Effector memory CD8-positive, alpha-beta T cell (primary cell): Measurements from ENCODE around the gene INF2.

Source experiments
- ATAC-seq: fragments of 150-1000 bp; cut with Tn5 transposase; replicated peaks from 2 replicates; pipeline ENCODE4 v1.10.0; 2021; ENCODE audit warnings: mild to moderate bottlenecking, moderate library complexity
- DNase-seq, 3 experiments: peaks; one replicate each; pipeline ENCODE4 v3.0.0; 2021
- H3K27ac Mint-ChIP-seq, 2 donors: one replicate each; pipeline ENCODE4 v1.8.0; 2022; ENCODE audit warnings: mild to moderate bottlenecking in 2 of 2, mixed read lengths in 2 of 2, moderate library complexity in 2 of 2
- H3K27me3 Mint-ChIP-seq, 2 donors: one replicate each; pipeline ENCODE4 v1.8.0; 2022; ENCODE audit warnings: mixed read lengths in 2 of 2
- H3K36me3 Mint-ChIP-seq: one replicate; pipeline ENCODE4 v1.8.0; 2022; ENCODE audit warnings: mild to moderate bottlenecking, moderate library complexity, mixed read lengths; ENCODE audit not compliant: insufficient read depth
- H3K4me1 Mint-ChIP-seq, 2 donors: one replicate each; pipeline ENCODE4 v1.8.0; 2022; ENCODE audit warnings: low read depth in 2 of 2, mixed read lengths in 2 of 2
- H3K4me3 Mint-ChIP-seq, 2 donors: one replicate each; pipeline ENCODE4 v1.8.0; 2022; ENCODE audit warnings: mild to moderate bottlenecking in 2 of 2, mixed read lengths in 2 of 2, moderate library complexity in 2 of 2
- H3K9me3 Mint-ChIP-seq, 2 donors: one replicate each; pipeline ENCODE4 v1.8.0; 2022; ENCODE audit warnings: mixed read lengths in 2 of 2
- total RNA-seq, 9 experiments: gene quantifications; one replicate each; lab custom pipeline; 2026; lab: John Stamatoyannopoulos, UW

Gene INF2
- total RNA-seq, result 15.5 to 76.2 (median 29.4) reads per million in 9 experiments

DNA sequence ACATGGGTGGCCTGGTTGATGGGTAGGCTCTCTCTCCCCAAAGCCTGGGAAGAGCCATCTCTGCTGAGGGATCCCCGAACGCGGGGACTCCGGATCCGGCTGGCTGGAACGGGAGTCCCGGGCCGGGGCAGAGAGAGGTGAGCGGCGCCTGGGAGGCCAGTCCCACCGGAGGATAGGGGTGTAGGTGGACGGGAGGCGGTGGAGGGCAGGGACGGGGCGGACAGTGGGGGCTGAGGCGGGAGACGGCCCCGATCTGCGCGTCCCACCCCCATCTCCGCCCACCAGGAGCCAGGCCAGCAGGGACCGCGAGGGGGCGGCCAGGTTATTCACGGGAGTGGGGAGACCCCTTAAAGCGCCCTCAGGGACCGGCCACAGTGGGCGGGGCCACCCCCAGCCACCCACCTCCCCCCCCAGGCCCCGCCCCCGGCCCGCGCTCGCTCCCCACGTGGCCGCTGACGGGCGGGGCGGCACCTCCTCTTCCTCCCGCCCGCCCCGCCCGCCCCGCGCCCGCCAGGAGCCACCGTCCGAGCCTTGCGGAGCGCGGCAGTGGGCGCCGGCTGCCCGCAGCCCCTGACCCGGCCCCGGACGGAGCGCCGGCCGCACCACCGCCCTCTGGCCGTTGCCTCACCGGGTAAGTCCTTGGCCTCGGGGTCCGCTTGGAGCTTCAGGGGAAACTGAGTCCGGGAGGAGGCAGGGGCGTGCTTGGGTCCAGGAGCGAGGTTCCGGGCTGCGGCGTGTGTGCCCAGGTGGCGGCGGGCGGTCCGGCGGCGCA, at the start of gene INF2:
Gene INF2, plus strand, starts transcription at position 510 of the 772 bp plus-strand sequence. CDS start 11,748 bp downstream, outside the sequence.
- H3K27ac Mint-ChIP-seq, result peak within 1 kb of the TSS in 1 of 2 donors; percentile 41
- no peaks in the 10 kb centered on the region for H3K27me3 Mint-ChIP-seq
- H3K9me3 Mint-ChIP-seq, result no peaks in the 10 kb centered on the region
- peak within 1 kb of the TSS; percentile 68 to 75 for H3K4me3 Mint-ChIP-seq
- H3K36me3 Mint-ChIP-seq, result peaks cover 3% of the 10 kb centered on the region
- DNase-seq (no peak), ATAC-seq (peak; percentile 68)
- H3K4me1 Mint-ChIP-seq, result peaks cover 13 to 19% of the 10 kb centered on the region in 2 donors

- Mint-ChIP-seq H3K9me3 (no peaks in the 10 kb centered on the region), H3K27ac (no peak overlapping the region), H3K36me3 (no peaks in the 10 kb centered on the region), H3K27me3 (peaks cover 38 to 74% of the 10 kb centered on the region in 2 donors), H3K4me3 (no peak overlapping the region), H3K4me1 (no peaks in the 10 kb centered on the region)
- peak; percentile 54 for ATAC-seq
- peak in 2 of 3 experiments; percentile 21 to 22 for DNase-seq
These were observed 49.4 kb upstream of the INF2 start for GRCh38 chr14:104639885-104640548.

DNA sequence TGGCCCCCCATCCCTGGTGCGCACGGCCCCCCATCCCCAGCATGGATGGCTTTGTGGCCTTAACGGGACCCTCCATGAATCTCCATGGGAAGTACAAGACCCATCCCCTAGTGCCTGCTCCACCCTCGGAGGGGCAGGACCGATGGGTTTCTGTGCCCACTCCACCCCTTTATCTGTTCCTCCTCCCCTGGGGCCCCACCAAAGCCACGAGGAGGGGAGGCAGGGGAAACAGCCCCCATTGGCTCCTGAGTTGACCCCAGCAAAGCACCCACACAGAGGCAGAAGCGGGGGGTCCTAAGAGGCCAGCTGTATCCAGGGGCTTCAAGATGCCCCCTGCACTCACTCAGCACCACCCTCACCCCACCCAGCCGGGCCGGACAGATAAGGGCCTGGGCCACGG, 48.7 kb upstream of the INF2 start:
- peaks cover 41 to 72% of the 10 kb centered on the region in 2 donors for H3K27me3 Mint-ChIP-seq
- no peaks in the 10 kb centered on the region for H3K4me1 Mint-ChIP-seq
- H3K9me3 Mint-ChIP-seq, result peaks cover 0 to 1% of the 10 kb centered on the region in 2 donors
- no peak overlapping the region for H3K4me3 Mint-ChIP-seq
- H3K27ac Mint-ChIP-seq, result no peak overlapping the region
- DNase-seq (no peak), ATAC-seq (no peak)
- no peaks in the 10 kb centered on the region for H3K36me3 Mint-ChIP-seq

DNA sequence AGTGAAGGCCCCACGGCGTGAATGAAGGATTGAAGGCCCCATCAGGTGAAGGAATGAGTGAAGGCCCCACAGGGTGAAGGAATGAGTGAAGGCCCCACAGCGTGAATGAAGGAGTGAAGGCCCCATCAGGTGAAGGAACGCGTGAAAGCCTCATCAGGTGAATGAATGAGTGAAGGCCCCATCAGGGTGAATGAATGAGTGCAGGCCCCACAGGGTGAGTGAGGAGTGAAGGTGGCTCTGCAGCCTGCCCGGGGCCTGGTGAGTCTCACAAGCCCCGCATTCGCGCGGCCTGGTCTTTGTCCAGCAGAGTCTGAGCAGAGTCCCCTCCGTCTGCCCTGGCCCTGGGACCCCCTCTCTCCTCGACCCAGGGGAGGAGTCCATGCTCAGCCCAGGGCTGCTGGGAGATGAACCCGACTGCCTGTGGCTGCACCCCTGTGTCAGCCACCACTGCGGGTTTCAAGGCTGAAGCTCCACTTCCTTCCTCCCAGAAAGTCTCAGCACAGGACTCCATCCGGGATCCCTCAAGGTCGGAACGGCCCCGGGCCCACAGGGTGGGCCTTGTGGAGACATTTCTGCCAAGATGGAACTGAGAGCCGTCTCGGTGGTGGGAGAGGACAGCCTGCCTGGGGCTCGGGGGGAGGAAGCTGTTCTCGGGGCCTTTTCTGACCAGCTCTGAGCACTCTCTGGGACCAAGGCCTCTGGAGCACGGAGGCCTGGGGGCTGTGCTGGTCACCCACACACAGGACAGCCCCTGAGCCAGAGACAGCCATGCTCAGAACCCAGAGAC, 47.5 kb upstream of the INF2 start:
- Mint-ChIP-seq H3K27ac (no peak overlapping the region), H3K9me3 (peaks cover 0 to 1% of the 10 kb centered on the region in 2 donors), H3K4me1 (no peaks in the 10 kb centered on the region), H3K27me3 (peaks cover 34 to 75% of the 10 kb centered on the region in 2 donors), H3K36me3 (no peaks in the 10 kb centered on the region), H3K4me3 (no peak overlapping the region)
- DNase-seq (no peak), ATAC-seq (no peak)

DNA sequence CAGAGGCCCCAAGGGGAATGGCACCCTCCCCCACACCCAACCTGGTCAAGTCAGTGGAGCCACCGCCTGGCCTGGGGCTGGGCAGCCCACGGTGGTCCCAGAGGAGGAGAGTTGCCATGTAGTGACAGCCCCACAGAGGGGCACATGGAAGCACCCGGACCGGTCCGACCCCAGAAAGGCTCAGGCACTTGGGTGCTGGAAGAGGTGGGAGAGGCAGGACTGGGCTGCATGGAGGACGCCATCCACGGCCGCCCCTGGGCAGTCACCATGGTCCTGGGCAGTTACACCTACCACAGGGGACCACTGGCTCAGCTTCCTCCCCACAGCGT, 46.9 kb upstream of the INF2 start:
- ATAC-seq (no peak), DNase-seq (no peak)
- H3K4me1 Mint-ChIP-seq, result no peaks in the 10 kb centered on the region
- no peaks in the 10 kb centered on the region for H3K36me3 Mint-ChIP-seq
- H3K27ac Mint-ChIP-seq, result no peak overlapping the region
- no peak overlapping the region for H3K4me3 Mint-ChIP-seq
- H3K27me3 Mint-ChIP-seq, result peaks cover 34 to 73% of the 10 kb centered on the region in 2 donors
- H3K9me3 Mint-ChIP-seq, result peaks cover 0 to 1% of the 10 kb centered on the region in 2 donors

- Mint-ChIP-seq H3K27ac (no peak overlapping the region), H3K9me3 (peaks cover 0 to 1% of the 10 kb centered on the region in 2 donors), H3K4me1 (no peaks in the 10 kb centered on the region), H3K27me3 (peaks cover 32 to 65% of the 10 kb centered on the region in 2 donors), H3K36me3 (no peaks in the 10 kb centered on the region), H3K4me3 (no peak overlapping the region)
- DNase-seq (no peak), ATAC-seq (no peak)
These were observed 46.1 kb upstream of the INF2 start for GRCh38 chr14:104643306-104643705.

GRCh38 chr14:104644091-104644635, 45.3 kb upstream of the INF2 start:
- no peak overlapping the region for H3K27ac Mint-ChIP-seq
- H3K4me1 Mint-ChIP-seq, result no peaks in the 10 kb centered on the region
- peaks cover 24 to 60% of the 10 kb centered on the region in 2 donors for H3K27me3 Mint-ChIP-seq
- no peaks in the 10 kb centered on the region for H3K36me3 Mint-ChIP-seq
- no peak for DNase-seq
- H3K4me3 Mint-ChIP-seq, result no peak overlapping the region
- no peak for ATAC-seq
- peaks cover 0 to 1% of the 10 kb centered on the region in 2 donors for H3K9me3 Mint-ChIP-seq

DNA sequence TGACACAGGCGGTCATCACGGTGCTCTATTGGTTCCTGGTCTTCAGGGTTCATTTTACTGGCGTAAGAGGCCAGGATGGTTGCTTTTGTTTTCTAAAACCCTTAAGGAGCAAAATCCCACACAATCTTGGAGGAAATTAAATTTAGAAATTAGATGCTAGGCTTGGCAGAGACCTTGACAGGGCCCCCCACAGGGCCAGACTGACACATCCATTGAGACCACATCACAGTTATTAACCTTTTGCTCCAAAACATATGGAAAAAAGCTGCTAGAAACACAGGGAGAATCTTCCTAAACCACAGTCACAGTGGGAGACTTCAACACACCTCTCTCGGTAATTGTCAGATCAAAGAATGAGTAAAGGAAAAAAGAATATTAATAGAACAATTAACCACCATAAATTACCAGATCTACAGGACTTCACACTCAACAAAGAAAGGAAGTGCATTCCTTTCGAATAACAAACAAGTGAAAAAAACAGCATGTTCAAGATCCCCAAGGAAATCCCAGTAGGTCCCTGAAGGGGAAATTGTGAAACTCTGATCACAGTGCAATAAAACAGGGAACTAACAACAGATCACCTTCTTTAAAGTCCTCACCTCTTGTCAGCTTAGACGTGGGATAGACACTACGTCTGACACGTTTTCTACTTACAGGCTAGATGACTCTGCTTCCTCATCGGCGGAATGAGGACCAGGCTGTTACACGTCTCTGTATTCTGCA, 44.6 kb upstream of the INF2 start:
- Mint-ChIP-seq H3K9me3 (peaks cover 0 to 1% of the 10 kb centered on the region in 2 donors), H3K4me1 (no peaks in the 10 kb centered on the region), H3K36me3 (no peaks in the 10 kb centered on the region), H3K4me3 (no peak overlapping the region), H3K27ac (no peak overlapping the region), H3K27me3 (peaks cover 24 to 60% of the 10 kb centered on the region in 2 donors)
- ATAC-seq, result no peak
- no peak for DNase-seq

DNA sequence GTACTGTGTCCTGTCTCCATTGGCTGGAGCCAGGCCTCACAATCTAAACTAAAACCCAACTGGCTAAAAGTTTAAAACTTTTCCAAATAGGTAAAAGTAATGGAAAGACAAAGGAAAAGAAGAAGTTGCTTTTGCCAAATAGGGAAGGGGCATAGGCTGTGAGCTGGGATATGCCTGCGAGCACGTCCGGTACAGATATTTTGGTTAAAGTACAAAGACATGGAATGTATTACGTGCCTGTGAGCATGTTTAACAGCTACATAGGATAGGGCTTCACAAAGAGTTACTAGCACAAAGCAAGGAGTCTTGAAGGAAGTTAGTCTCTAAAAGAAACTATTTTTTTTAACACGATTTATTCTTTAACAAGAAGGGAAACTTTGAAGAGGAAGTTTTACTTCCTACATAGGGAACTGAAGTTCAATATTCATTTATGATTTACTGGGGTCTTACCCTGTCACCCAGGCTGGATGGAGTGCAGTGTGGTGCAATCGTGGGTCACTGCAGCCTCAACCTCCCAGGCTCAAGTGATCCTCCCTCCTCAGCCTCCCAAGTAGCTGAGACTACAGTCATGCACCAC, 41.9 kb upstream of the INF2 start:
- ATAC-seq, result no peak
- H3K36me3 Mint-ChIP-seq, result no peaks in the 10 kb centered on the region
- peaks cover 16 to 43% of the 10 kb centered on the region in 2 donors for H3K27me3 Mint-ChIP-seq
- no peak for DNase-seq
- peaks cover 0 to 2% of the 10 kb centered on the region in 2 donors for H3K4me1 Mint-ChIP-seq
- no peak overlapping the region for H3K27ac Mint-ChIP-seq
- H3K4me3 Mint-ChIP-seq, result no peak overlapping the region
- peaks cover 0 to 1% of the 10 kb centered on the region in 2 donors for H3K9me3 Mint-ChIP-seq

DNA sequence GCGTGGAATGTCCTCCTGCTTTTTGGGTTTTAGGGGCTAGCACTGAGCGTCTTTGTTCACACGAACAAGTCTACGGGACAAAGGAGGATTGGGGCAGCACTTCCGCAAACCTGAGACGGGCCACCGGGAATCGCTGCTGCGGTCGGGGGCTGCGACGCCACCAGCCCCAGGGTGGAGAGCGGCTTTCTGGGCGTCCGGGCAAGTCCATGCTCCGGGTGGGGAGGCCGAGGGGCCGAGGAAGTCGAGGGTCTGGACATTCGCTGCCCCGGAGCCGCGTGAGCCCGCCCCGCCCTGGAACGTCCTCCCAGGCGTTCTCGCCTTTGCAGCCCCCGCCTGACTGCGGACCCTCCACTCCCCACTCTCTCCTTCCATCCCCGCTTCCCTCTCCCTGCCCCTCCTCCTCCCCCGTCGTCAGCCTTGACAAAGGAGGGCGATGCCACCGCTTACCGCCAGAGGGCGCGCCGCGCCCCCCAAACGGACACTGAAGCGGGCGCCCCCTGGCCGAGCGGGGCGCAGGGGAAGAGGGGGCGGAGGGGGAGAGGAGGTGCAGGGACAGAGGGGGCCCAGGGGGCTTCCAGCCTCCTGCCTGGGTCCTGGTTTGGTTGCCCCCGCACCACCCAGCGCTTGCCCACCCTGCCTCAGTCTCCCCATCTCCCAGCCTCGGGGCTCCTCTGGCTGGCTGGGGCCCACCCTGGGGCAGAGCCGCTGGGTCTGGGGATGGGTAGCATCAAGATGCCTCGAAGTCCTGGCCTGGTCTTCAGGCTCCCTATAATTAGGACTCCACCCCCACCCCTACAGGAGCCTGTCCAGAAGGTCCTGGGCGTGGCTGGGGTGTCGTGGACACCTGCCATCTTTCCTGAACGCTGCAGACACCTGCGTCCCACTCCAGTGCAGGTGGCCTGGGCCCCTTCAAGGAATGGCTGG, 39.1 kb upstream of the INF2 start:
- Mint-ChIP-seq H3K27me3 (peaks cover 7 to 34% of the 10 kb centered on the region in 2 donors), H3K4me3 (peak overlapping the region in 1 of 2 donors; percentile 49), H3K27ac (no peak overlapping the region), H3K9me3 (no peaks in the 10 kb centered on the region), H3K36me3 (no peaks in the 10 kb centered on the region), H3K4me1 (peaks cover 0 to 2% of the 10 kb centered on the region in 2 donors)
- peak; percentile 66 for ATAC-seq
- peak; percentile 55 to 66 (median 65) for DNase-seq

GRCh38 chr14:104650981-104651875, 38.2 kb upstream of the INF2 start:
- ATAC-seq (no peak), DNase-seq (no peak)
- no peak overlapping the region for H3K27ac Mint-ChIP-seq
- no peaks in the 10 kb centered on the region for H3K9me3 Mint-ChIP-seq
- no peaks in the 10 kb centered on the region for H3K36me3 Mint-ChIP-seq
- no peak overlapping the region for H3K4me3 Mint-ChIP-seq
- peaks cover 0 to 2% of the 10 kb centered on the region in 2 donors for H3K4me1 Mint-ChIP-seq
- peaks cover 14 to 36% of the 10 kb centered on the region in 2 donors for H3K27me3 Mint-ChIP-seq
